H1 (cell line): ENCODE data around the gene STX18. TPM values are rescaled to one million over a fixed set of nuclear protein-coding genes. Genes with fewer than 3 reads are reported as not detected.
A peak's percentile ranks its signal among the peaks of the same experiment; 100 is the strongest.

Source experiments
- CTCF ChIA-PET: fragments of 300-600 bp; sonication (Branson Sonifier 250); formaldehyde crosslinking; loops from one replicate; lab custom pipeline; 2021; ENCODE audit not compliant: partially characterized antibody; lab: Charles Lee
- POLR2A ChIA-PET: fragments of 300-600 bp; sonication (Branson Sonifier 250); formaldehyde crosslinking; loops from one replicate; lab custom pipeline; 2021; ENCODE audit warnings: inconsistent platforms; ENCODE audit not compliant: partially characterized antibody; lab: Charles Lee
- DNase-seq, 2 experiments: peaks; one replicate each; pipeline versions ENCODE4 v3.0.0 to v3.0.0-alpha.2; 2010 to 2022; ENCODE audit warnings: low spot score in 2 of 2, low read depth in 1 of 2, mixed read lengths in 1 of 2
- FAIRE-seq: peaks from 2 replicates; lab custom pipeline; 2011; peaks lifted over from hg19 to GRCh38; lab: Jason Lieb, UNC
- H2AFZ ChIP-seq: 2 replicates; pipeline ENCODE4 v1.8.1; 2012; ENCODE audit warnings: low read length, inconsistent platforms
- H2AK5ac ChIP-seq: 2 replicates; pipeline ENCODE4 v1.6.1; 2013; ENCODE audit warnings: low read depth, low read length
- H2BK120ac ChIP-seq: replicated peaks from 2 replicates; pipeline ENCODE3; 2013; ENCODE audit warnings: low read depth, low read length, inconsistent platforms
- H2BK12ac ChIP-seq: 2 replicates; pipeline ENCODE4 v1.6.1; 2013; ENCODE audit warnings: low read depth, low read length
- H2BK15ac ChIP-seq: 2 replicates; pipeline ENCODE4 v1.6.1; 2013; ENCODE audit warnings: low read length
- H2BK20ac ChIP-seq: 2 replicates; pipeline ENCODE4 v1.6.1; 2013; ENCODE audit warnings: low read length
- H2BK5ac ChIP-seq: 2 replicates; pipeline ENCODE4 v1.6.1; 2013; ENCODE audit warnings: low read depth, low read length
- H3K14ac ChIP-seq: 2 replicates; pipeline ENCODE4 v1.6.1; 2013; ENCODE audit warnings: inconsistent platforms; ENCODE audit not compliant: insufficient read length
- H3K18ac ChIP-seq: 2 replicates; pipeline ENCODE4 v1.6.1; 2013; ENCODE audit warnings: low read length; ENCODE audit errors: extremely low read depth
- H3K23ac ChIP-seq: 2 replicates; pipeline ENCODE4 v1.6.1; 2013; ENCODE audit warnings: inconsistent platforms; ENCODE audit not compliant: insufficient read length
- H3K23me2 ChIP-seq: 2 replicates; pipeline ENCODE4 v1.6.1; 2013; ENCODE audit warnings: low read depth, low read length
- H3K27ac ChIP-seq: 2 replicates; pipeline ENCODE4 v1.6.1; 2011; ENCODE audit warnings: low read depth, low read length, inconsistent platforms
- H3K27me3 ChIP-seq, 4 experiments: replicated peaks in 1 of 4; 1 replicate in 1 of 4; 2 replicates in 3 of 4; pipeline versions ENCODE4 v1.6.1 to v1.8.1; 2011 to 2013; ENCODE audit warnings: low read length in 3 of 4, mild to moderate bottlenecking in 3 of 4, inconsistent platforms in 2 of 4, mixed read lengths in 2 of 4, moderate library complexity in 1 of 4; ENCODE audit not compliant: control insufficient read depth in 3 of 4, insufficient read depth in 3 of 4; ENCODE audit errors: extremely low read depth in 1 of 4
- H3K36me3 ChIP-seq, 4 experiments: 2 replicates each; pipeline versions ENCODE4 v1.6.1 to v1.8.1; 2011 to 2013; ENCODE audit warnings: mild to moderate bottlenecking in 4 of 4, low read length in 3 of 4, moderate library complexity in 2 of 4, control low read depth in 1 of 4, inconsistent platforms in 1 of 4; ENCODE audit not compliant: insufficient read depth in 4 of 4, control insufficient read depth in 2 of 4
- H3K4ac ChIP-seq: replicated peaks from 2 replicates; pipeline ENCODE3; 2013; ENCODE audit warnings: low read length, low read depth, mixed read lengths, inconsistent platforms; ENCODE audit not compliant: insufficient read length
- H3K4me1 ChIP-seq, 4 experiments: replicated peaks in 1 of 4; 1 replicate in 1 of 4; 2 replicates in 3 of 4; pipeline versions ENCODE4 v1.6.1 to v1.8.1; 2011 to 2013; ENCODE audit warnings: low read length in 3 of 4, inconsistent platforms in 2 of 4, mixed read lengths in 1 of 4; ENCODE audit not compliant: insufficient read depth in 4 of 4, control insufficient read depth in 3 of 4
- H3K4me2 ChIP-seq, 2 experiments: 2 replicates each; pipeline versions ENCODE4 v1.6.1 to v1.8.1; 2011 to 2013; ENCODE audit warnings: low read depth in 2 of 2, low read length in 2 of 2, control low read depth in 1 of 2, inconsistent platforms in 1 of 2, mild to moderate bottlenecking in 1 of 2; ENCODE audit not compliant: insufficient read depth in 1 of 2
- H3K4me3 ChIP-seq, 4 experiments: fragments of 200-600, 300-600 bp in 1 of 4; sonication (generic), shearing (Covaris generic), sonication (Bioruptor Twin) in 1 of 4; 2 replicates each; pipeline versions ENCODE4 v1.5.1 to v1.8.1; 2011 to 2016; ENCODE audit warnings: low read length in 4 of 4, low read depth in 3 of 4, control low read depth in 2 of 4, inconsistent platforms in 2 of 4, mild to moderate bottlenecking in 2 of 4, mixed read lengths in 1 of 4, moderate library complexity in 1 of 4; ENCODE audit not compliant: insufficient read depth in 2 of 4; ENCODE audit errors: extremely low read depth in 1 of 4
- H3K56ac ChIP-seq: replicated peaks from 2 replicates; pipeline ENCODE3; 2013; ENCODE audit warnings: low read depth, mild to moderate bottlenecking, mixed read lengths, low read length, inconsistent platforms; ENCODE audit not compliant: insufficient read length
- H3K79me1 ChIP-seq: 2 replicates; pipeline ENCODE4 v1.6.1; 2013; ENCODE audit warnings: low read depth, low read length, control low read depth
- H3K79me2 ChIP-seq, 2 experiments: 2 replicates each; pipeline versions ENCODE4 v1.6.1 to v1.8.1; 2012 to 2013; ENCODE audit warnings: low read length in 2 of 2, mild to moderate bottlenecking in 2 of 2, inconsistent platforms in 1 of 2; ENCODE audit not compliant: insufficient read depth in 2 of 2, control insufficient read depth in 1 of 2
- H3K9ac ChIP-seq, 4 experiments: replicated peaks in 1 of 4; 1 replicate in 1 of 4; 2 replicates in 3 of 4; pipeline versions ENCODE4 v1.6.1 to v1.8.1; 2011 to 2013; ENCODE audit warnings: low read depth in 3 of 4, low read length in 3 of 4, control low read depth in 2 of 4, mild to moderate bottlenecking in 2 of 4, moderate library complexity in 2 of 4, inconsistent platforms in 1 of 4; ENCODE audit errors: extremely low read depth in 1 of 4
- H3K9me3 ChIP-seq, 2 experiments: 2 replicates each; pipeline versions ENCODE4 v1.6.1 to v1.8.1; 2012 to 2013; ENCODE audit warnings: mild to moderate bottlenecking in 2 of 2, moderate library complexity in 2 of 2, control low read depth in 1 of 2, inconsistent platforms in 1 of 2, low read depth in 1 of 2, low read length in 1 of 2, mixed read lengths in 1 of 2; ENCODE audit not compliant: insufficient read depth in 2 of 2
- H4K20me1 ChIP-seq, 2 experiments: replicated peaks in 1 of 2; 2 replicates each; pipeline versions ENCODE3 to v1.8.1; 2011 to 2013; ENCODE audit warnings: inconsistent platforms in 2 of 2, low read length in 2 of 2, mild to moderate bottlenecking in 1 of 2; ENCODE audit not compliant: insufficient read depth in 2 of 2, control insufficient read depth in 1 of 2
- H4K5ac ChIP-seq: 2 replicates; pipeline ENCODE4 v1.6.1; 2013; ENCODE audit warnings: low read length, low read depth, mixed read lengths, inconsistent platforms; ENCODE audit not compliant: insufficient read length
- H4K8ac ChIP-seq: 2 replicates; pipeline ENCODE4 v1.8.0; 2013; ENCODE audit warnings: mild to moderate bottlenecking, moderate library complexity, low read length, inconsistent platforms; ENCODE audit not compliant: insufficient read depth; ENCODE audit errors: extremely low read depth
- H4K91ac ChIP-seq: replicated peaks from 2 replicates; pipeline ENCODE3; 2013; ENCODE audit warnings: low read length, mixed read lengths, inconsistent platforms; ENCODE audit not compliant: insufficient read length
- BRCA1 ChIP-seq: IDR thresholded peaks from 2 replicates; pipeline ENCODE4 v1.6.1; 2012; ENCODE audit warnings: low read depth, low read length, improper control_type of control experiment
- RAD21 ChIP-seq, 2 experiments: IDR thresholded peaks in 1 of 2; conservative IDR thresholded peaks in 1 of 2; 2 replicates each; pipeline ENCODE4 v1.6.1; 2011; ENCODE audit warnings: low read depth in 2 of 2, low read length in 2 of 2, improper control_type of control experiment in 1 of 2, inconsistent platforms in 1 of 2, mild to moderate bottlenecking in 1 of 2, moderate library complexity in 1 of 2
- WGBS, 2 experiments: shearing (Covaris generic) in 1 of 2; methylation state at CpG; one replicate each; pipeline versions ENCODE4 v1.1.6 to v1.1.7; 2013 to 2015; ENCODE audit warnings: low lambda C conversion rate in 2 of 2, mixed read lengths in 2 of 2, inconsistent platforms in 1 of 2, low coverage in 1 of 2, missing lambda C conversion rate in 1 of 2; ENCODE audit not compliant: insufficient replicate concordance in 2 of 2, insufficient coverage in 1 of 2, insufficient read length in 1 of 2; ENCODE audit errors: extremely low coverage in 1 of 2, missing lambda C conversion rate in 1 of 2; 5-methylcytosine and 5-hydroxymethylcytosine counted together
- polyA plus RNA-seq, 7 experiments: library from polyadenylated mRNA; depleted of rRNA in 3 of 7; stranded (reverse) in 5 of 7; unstranded in 2 of 7; fragments of >200 nt in 5 of 7; fragments of 200-250 nt in 2 of 7; gene quantifications; 1 replicate in 5 of 7; 2 replicates in 1 of 7; 4 replicates in 1 of 7; pipeline versions ENCODE4 v1.2.1 to v1.2.3, GENCODE V29; 2011 to 2013; ENCODE audit warnings: missing spikeins in 2 of 7, mixed read lengths in 2 of 7
- total RNA-seq: library from RNA; stranded (reverse); fragmentation: NEBNext Ultra II Directional; extraction: Animal tissue kit (Norgen Biotek cat#: 25700); gene quantifications from 2 replicates; pipeline ENCODE4 v1.2.1, GENCODE V29; 2021
- TF ChIP-seq, protein P1 (sequence below), 3 experiments: IDR thresholded peaks; 1 replicate in 2 of 3; 2 replicates in 1 of 3; pipeline versions ENCODE4 v1.5.1 to v1.6.1; 2011; ENCODE audit warnings: low read length in 3 of 3, mild to moderate bottlenecking in 3 of 3, inconsistent platforms in 2 of 3, low read depth in 1 of 3, moderate library complexity in 1 of 3; ENCODE audit not compliant: insufficient read depth in 1 of 3; ENCODE audit errors: control extremely low read depth in 1 of 3

STX18 gene
- total and polyA plus RNA-seq, 2 of the 8 experiments (the other 6 are each of a cell fraction or from before 2014, with no cell fraction given), result 14.6 to 18.3 TPM

DNA sequence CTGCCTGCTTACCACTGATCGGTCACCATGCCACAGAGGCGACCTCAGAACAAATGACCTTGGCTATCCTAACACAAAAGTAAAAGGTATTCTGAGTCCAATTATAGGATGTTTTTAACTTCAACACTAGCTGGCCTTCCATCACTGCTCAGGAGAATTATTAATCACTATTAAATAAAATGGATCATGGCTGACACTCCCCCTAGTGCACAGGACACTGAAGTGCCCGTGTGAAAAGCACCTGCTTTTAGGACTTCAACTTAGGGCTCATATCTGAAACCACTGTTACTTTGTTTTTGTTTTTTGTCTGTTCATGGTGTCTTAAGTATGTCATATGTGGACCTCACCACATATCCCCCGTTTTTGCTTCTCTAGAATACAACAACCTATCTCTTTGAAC, 33.9 kb downstream of the STX18 start:
- Histone ChIP-seq H4K20me1 (peaks cover 0 to 1% of the 10 kb centered on the region in 2 experiments), H3K23ac (no peak overlapping the region), H3K14ac (no peak overlapping the region), H2BK15ac (no peak overlapping the region), H2BK12ac (no peak overlapping the region), H3K27me3 (no peaks in the 10 kb centered on the region), H3K27ac (no peak overlapping the region), H3K9ac (no peak overlapping the region), H3K4me1 (no peaks in the 10 kb centered on the region), H4K91ac (no peak overlapping the region), H3K56ac (no peak overlapping the region), H2BK5ac (no peak overlapping the region), H3K4me2 (no peak overlapping the region), H2AK5ac (no peak overlapping the region), H3K4ac (no peak overlapping the region), H3K23me2 (no peaks in the 10 kb centered on the region), H3K79me1 (peaks cover 3% of the 10 kb centered on the region; the same call in 1 of the 2 replicates), H3K36me3 (no peaks in the 10 kb centered on the region), H3K79me2 (no peaks in the 10 kb centered on the region; a peak in 1 of 4 replicates), H4K8ac (no peak overlapping the region), H3K4me3 (no peak overlapping the region), H2BK20ac (no peak overlapping the region), H4K5ac (no peak overlapping the region), H2AFZ (no peak overlapping the region), H3K9me3 (no peaks in the 10 kb centered on the region), H3K18ac (no peak overlapping the region), H2BK120ac (no peak overlapping the region)
- TF ChIP-seq, protein P1, sequence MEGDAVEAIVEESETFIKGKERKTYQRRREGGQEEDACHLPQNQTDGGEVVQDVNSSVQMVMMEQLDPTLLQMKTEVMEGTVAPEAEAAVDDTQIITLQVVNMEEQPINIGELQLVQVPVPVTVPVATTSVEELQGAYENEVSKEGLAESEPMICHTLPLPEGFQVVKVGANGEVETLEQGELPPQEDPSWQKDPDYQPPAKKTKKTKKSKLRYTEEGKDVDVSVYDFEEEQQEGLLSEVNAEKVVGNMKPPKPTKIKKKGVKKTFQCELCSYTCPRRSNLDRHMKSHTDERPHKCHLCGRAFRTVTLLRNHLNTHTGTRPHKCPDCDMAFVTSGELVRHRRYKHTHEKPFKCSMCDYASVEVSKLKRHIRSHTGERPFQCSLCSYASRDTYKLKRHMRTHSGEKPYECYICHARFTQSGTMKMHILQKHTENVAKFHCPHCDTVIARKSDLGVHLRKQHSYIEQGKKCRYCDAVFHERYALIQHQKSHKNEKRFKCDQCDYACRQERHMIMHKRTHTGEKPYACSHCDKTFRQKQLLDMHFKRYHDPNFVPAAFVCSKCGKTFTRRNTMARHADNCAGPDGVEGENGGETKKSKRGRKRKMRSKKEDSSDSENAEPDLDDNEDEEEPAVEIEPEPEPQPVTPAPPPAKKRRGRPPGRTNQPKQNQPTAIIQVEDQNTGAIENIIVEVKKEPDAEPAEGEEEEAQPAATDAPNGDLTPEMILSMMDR (IDR thresholded peaks at IDR 0.05; ENCODE audit: control extremely low read depth in 1 of 3, insufficient read depth in 1 of 3, low read depth in 1 of 3, low read length in 3 of 3), result peak; percentile 22 to 60 (median 34)
- TF ChIP-seq RAD21 (IDR thresholded peaks at IDR 0.05 in 1 of 2, conservative IDR thresholded peaks at IDR 0.05 in 1 of 2; ENCODE audit: low read depth in 2 of 2, low read length in 2 of 2) (peak; percentile 32 to 37), BRCA1 (no peak)
- ChIA-PET CTCF (interaction anchor here (0.8 to 7.3 kb wide), 16 partner anchors 12 to 142 kb away, joined by 3 to 86 read pairs (median 4); no protein-coding TSS in a partner anchor), POLR2A (no interaction called here)
- DNase-seq (no peak), FAIRE-seq (peak; percentile 39)
- WGBS, 2 experiments, result 68% methylated on average over 4 of the region's 4 CpGs; no CpG with 5 or more reads in 1 of the 2 experiments
